ENCODE results near the gene MOB3A.

DNA sequence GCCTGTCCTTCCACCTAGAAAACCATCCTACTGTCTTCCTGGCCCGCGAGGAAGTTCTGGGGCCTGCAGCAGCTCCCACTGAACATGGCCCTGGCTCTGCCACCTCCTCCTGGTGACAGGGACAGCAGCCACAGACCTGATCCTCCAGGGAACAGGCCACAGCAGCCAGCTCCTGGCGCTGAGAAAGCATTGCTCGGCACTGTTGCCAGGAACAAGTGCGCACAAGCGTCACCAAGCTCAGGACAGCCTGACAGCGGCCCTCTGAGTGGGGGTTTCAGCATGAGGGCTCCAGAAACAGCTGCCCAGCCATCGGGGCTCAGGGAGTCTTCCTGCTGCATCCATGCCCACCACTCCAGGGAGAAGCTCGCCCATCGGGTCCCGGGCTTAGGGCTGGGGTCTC lies 33.4 kb upstream of the MOB3A start:
- TF ChIP-seq, protein P1, sequence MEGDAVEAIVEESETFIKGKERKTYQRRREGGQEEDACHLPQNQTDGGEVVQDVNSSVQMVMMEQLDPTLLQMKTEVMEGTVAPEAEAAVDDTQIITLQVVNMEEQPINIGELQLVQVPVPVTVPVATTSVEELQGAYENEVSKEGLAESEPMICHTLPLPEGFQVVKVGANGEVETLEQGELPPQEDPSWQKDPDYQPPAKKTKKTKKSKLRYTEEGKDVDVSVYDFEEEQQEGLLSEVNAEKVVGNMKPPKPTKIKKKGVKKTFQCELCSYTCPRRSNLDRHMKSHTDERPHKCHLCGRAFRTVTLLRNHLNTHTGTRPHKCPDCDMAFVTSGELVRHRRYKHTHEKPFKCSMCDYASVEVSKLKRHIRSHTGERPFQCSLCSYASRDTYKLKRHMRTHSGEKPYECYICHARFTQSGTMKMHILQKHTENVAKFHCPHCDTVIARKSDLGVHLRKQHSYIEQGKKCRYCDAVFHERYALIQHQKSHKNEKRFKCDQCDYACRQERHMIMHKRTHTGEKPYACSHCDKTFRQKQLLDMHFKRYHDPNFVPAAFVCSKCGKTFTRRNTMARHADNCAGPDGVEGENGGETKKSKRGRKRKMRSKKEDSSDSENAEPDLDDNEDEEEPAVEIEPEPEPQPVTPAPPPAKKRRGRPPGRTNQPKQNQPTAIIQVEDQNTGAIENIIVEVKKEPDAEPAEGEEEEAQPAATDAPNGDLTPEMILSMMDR (optimal IDR thresholded peaks at IDR 0.05 in 1 of 3, IDR thresholded peaks at IDR 0.05 in 1 of 3, conservative IDR thresholded peaks at IDR 0.05 in 1 of 3; ENCODE audit: extremely low read depth in 1 of 3, insufficient read depth in 2 of 3, low read length in 3 of 3): no peak
- no peak for TF ChIP-seq EZH2 (IDR thresholded peaks at IDR 0.05; ENCODE audit: low read length)
